ENCODE results near the gene SLC29A2.

DNA sequence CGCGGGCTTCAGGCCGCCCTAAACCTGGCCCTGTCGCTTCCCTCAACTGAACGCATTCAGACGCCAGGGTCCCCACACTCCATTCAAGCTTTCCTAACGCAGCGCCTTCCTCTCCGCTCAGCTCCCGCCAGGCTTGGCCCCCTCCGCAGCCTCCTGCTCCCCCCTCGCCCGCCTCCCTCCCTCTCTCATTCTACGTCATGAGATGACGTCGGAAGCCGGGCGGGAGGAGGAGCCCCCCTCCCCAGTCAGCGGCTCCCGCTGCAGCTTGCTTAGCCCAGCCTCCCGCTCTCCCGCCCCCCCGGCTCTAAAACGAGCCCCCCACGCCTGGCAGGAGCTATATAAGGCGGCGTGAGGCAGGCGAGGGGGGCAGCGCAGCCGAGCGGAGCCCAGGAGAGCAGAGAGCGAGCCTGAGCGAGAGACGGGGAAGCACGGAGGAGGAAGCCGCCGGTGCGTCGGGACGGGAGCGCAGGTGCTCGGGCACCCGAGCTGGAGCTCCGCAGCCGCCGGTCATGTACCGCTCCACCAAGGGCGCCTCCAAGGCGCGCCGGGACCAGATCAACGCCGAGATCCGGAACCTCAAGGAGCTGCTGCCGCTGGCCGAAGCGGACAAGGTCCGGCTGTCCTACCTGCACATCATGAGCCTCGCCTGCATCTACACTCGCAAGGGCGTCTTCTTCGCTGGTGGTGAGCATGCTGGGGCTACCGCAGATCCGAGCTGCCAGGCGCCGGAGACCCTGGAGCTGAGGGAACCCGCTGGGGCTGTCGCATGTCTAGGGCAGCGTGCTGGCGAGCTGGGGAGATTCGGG, 49.3 kb upstream of the SLC29A2 start, which contains the start of gene NPAS4:
- TF ChIP-seq, protein P1, sequence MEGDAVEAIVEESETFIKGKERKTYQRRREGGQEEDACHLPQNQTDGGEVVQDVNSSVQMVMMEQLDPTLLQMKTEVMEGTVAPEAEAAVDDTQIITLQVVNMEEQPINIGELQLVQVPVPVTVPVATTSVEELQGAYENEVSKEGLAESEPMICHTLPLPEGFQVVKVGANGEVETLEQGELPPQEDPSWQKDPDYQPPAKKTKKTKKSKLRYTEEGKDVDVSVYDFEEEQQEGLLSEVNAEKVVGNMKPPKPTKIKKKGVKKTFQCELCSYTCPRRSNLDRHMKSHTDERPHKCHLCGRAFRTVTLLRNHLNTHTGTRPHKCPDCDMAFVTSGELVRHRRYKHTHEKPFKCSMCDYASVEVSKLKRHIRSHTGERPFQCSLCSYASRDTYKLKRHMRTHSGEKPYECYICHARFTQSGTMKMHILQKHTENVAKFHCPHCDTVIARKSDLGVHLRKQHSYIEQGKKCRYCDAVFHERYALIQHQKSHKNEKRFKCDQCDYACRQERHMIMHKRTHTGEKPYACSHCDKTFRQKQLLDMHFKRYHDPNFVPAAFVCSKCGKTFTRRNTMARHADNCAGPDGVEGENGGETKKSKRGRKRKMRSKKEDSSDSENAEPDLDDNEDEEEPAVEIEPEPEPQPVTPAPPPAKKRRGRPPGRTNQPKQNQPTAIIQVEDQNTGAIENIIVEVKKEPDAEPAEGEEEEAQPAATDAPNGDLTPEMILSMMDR (conservative IDR thresholded peaks at IDR 0.05 in 1 of 2, IDR thresholded peaks at IDR 0.05 in 1 of 2; ENCODE audit: extremely low read depth in 1 of 2, insufficient read depth in 1 of 2, low read depth in 1 of 2, low read length in 2 of 2), result no peak
- no peak for TF ChIP-seq EZH2 (IDR thresholded peaks at IDR 0.05; ENCODE audit: borderline replicate concordance, low read length)
